ENCODE results near the gene MAPKAPK5.

Gene MAPKAPK5

DNA sequence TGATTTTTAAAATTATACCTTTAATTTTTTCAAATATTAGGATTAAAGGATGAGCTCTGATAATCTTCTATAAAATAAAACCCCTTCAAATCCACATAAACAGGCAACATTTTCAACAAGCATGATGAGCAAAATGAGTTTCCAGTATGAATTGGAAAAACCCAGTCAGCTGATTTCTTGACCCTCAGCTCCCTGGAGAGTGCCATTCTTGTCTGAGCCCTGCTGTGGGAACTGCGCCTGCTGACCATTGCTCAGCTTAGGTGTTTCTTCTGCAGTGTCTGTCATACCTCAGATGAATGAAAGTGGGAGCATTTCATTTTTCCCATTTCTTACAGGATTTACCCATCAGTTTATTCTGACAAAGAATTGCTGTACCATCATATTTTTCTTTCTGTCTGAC is 27.6 kb downstream of the MAPKAPK5 start:
- no peaks in the 10 kb centered on the region for H3K9me3 ChIP-seq (ENCODE audit: control insufficient read depth, low read length)
- 100% methylated on average over 1 of the region's 1 CpG for WGBS
- no peak overlapping the region for H2AFZ ChIP-seq (ENCODE audit: low read depth, low read length)
- H3K4me3 ChIP-seq (ENCODE audit: insufficient read depth in 1 of 2, low read depth in 1 of 2, low read length in 2 of 2): no peak overlapping the region
- H2BK15ac ChIP-seq (ENCODE audit: low read depth, poor library complexity, severe bottlenecking): no peak overlapping the region
- no peak overlapping the region for H3K14ac ChIP-seq (ENCODE audit: low read length in 2 of 2)
- no peak overlapping the region for H3K4me2 ChIP-seq (ENCODE audit: low read length, poor library complexity, severe bottlenecking)
- no peak overlapping the region for H2AK5ac ChIP-seq (ENCODE audit: low read length, severe bottlenecking)
- no peaks in the 10 kb centered on the region for H3K4me1 ChIP-seq (ENCODE audit: control insufficient read depth, insufficient read depth, low read depth, low read length)
- no peaks in the 10 kb centered on the region for H3K27me3 ChIP-seq (ENCODE audit: control insufficient read depth in 1 of 2, insufficient read depth in 1 of 2, low read length in 2 of 2)
- no peak overlapping the region for H3K9ac ChIP-seq (ENCODE audit: low read length)
- H4K91ac ChIP-seq (ENCODE audit: low read length): no peak overlapping the region
- H4K8ac ChIP-seq (ENCODE audit: low read length): no peak overlapping the region
- no peak overlapping the region for H3K27ac ChIP-seq (ENCODE audit: low read length, poor library complexity, severe bottlenecking)
- peaks cover 29 to 87% of the 10 kb centered on the region in 2 experiments for H3K36me3 ChIP-seq (ENCODE audit: control insufficient read depth in 1 of 2, insufficient read depth in 2 of 2, low read depth in 1 of 2, low read length in 2 of 2)
- H3K18ac ChIP-seq (ENCODE audit: low read depth in 1 of 2, low read length in 2 of 2): no peak overlapping the region
- H2BK12ac ChIP-seq (ENCODE audit: low read length in 2 of 2): no peak overlapping the region
- peaks cover 11% of the 10 kb centered on the region for H3K79me1 ChIP-seq (replicated peaks; ENCODE audit: low read length, poor library complexity, severe bottlenecking)
- no peak overlapping the region for H2BK120ac ChIP-seq (ENCODE audit: low read depth, low read length)
- no peak overlapping the region for H3K4ac ChIP-seq (ENCODE audit: low read depth in 1 of 2, low read length in 2 of 2)
- H2BK5ac ChIP-seq (ENCODE audit: low read depth, low read length, poor library complexity, severe bottlenecking): no peak overlapping the region
- no peak for DNase-seq
- H3K23ac ChIP-seq (ENCODE audit: low read length in 2 of 2): no peak overlapping the region

DNA sequence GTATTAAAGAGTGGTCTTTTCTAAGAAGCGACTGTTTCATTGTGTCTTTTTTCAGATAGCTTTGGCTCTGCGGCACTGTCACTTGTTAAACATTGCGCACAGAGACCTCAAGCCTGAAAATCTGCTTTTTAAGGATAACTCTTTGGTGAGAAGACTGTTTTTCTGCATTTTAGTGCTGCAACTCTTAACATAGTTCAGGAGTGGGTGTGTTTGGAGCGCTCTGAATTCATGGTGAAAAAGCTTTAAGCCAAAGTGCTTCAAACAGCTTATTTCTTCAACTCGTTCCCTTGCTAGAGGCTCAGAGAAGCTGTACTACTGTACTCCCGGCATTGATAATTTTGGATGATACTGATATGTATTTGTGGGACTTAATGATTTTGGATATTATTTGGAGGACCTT is 28.2 kb downstream of the MAPKAPK5 start:
- Histone ChIP-seq H3K4ac (ENCODE audit: low read depth in 1 of 2, low read length in 2 of 2) (no peak overlapping the region), H2BK15ac (ENCODE audit: low read depth, poor library complexity, severe bottlenecking) (no peak overlapping the region), H4K8ac (ENCODE audit: low read length) (no peak overlapping the region), H2BK5ac (ENCODE audit: low read depth, low read length, poor library complexity, severe bottlenecking) (no peak overlapping the region), H3K4me1 (ENCODE audit: control insufficient read depth, insufficient read depth, low read depth, low read length) (no peaks in the 10 kb centered on the region), H2AK5ac (ENCODE audit: low read length, severe bottlenecking) (no peak overlapping the region), H3K9ac (ENCODE audit: low read length) (no peak overlapping the region), H2BK12ac (ENCODE audit: low read length in 2 of 2) (no peak overlapping the region), H3K36me3 (ENCODE audit: control insufficient read depth in 1 of 2, insufficient read depth in 2 of 2, low read depth in 1 of 2, low read length in 2 of 2) (peaks cover 29 to 87% of the 10 kb centered on the region in 2 experiments), H3K4me2 (ENCODE audit: low read length, poor library complexity, severe bottlenecking) (no peak overlapping the region), H3K9me3 (ENCODE audit: control insufficient read depth, low read length) (no peaks in the 10 kb centered on the region), H3K14ac (ENCODE audit: low read length in 2 of 2) (no peak overlapping the region), H2AFZ (ENCODE audit: low read depth, low read length) (no peak overlapping the region), H2BK120ac (ENCODE audit: low read depth, low read length) (no peak overlapping the region), H3K23ac (ENCODE audit: low read length in 2 of 2) (no peak overlapping the region), H3K27me3 (ENCODE audit: control insufficient read depth in 1 of 2, insufficient read depth in 1 of 2, low read length in 2 of 2) (no peaks in the 10 kb centered on the region), H3K18ac (ENCODE audit: low read depth in 1 of 2, low read length in 2 of 2) (no peak overlapping the region), H3K27ac (ENCODE audit: low read length, poor library complexity, severe bottlenecking) (no peak overlapping the region), H4K91ac (ENCODE audit: low read length) (no peak overlapping the region), H3K79me1 (replicated peaks; ENCODE audit: low read length, poor library complexity, severe bottlenecking) (peaks cover 11% of the 10 kb centered on the region), H3K4me3 (ENCODE audit: insufficient read depth in 1 of 2, low read depth in 1 of 2, low read length in 2 of 2) (no peak overlapping the region)
- DNase-seq: no peak
- 97% methylated on average over 6 of the region's 6 CpGs for WGBS

DNA sequence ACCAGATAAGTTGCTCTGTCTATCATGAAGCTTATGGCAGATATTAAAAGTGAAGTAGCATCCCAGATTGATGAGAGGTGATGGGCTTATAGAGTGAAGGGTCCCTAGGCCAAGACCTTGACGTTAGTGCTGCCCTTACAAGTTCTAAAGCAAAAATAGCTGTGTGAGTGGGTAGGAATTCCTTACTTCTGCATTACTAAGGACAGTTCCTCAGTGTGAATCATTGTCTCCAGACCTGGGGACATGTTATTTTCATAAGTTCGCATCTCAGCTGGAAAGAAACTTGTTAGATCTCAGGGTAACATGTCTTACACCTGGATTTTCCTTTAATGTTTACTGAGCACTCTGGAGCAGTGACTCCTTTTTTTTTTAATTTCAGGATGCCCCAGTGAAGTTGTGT is 28.7 kb downstream of the MAPKAPK5 start:
- Histone ChIP-seq H3K18ac (ENCODE audit: low read depth in 1 of 2, low read length in 2 of 2) (no peak overlapping the region), H2AK5ac (ENCODE audit: low read length, severe bottlenecking) (no peak overlapping the region), H3K27me3 (ENCODE audit: control insufficient read depth in 1 of 2, insufficient read depth in 1 of 2, low read length in 2 of 2) (no peaks in the 10 kb centered on the region), H3K4me3 (ENCODE audit: insufficient read depth in 1 of 2, low read depth in 1 of 2, low read length in 2 of 2) (no peak overlapping the region), H3K23ac (ENCODE audit: low read length in 2 of 2) (no peak overlapping the region), H3K14ac (ENCODE audit: low read length in 2 of 2) (no peak overlapping the region), H4K8ac (ENCODE audit: low read length) (no peak overlapping the region), H2BK12ac (ENCODE audit: low read length in 2 of 2) (no peak overlapping the region), H3K9me3 (ENCODE audit: control insufficient read depth, low read length) (no peaks in the 10 kb centered on the region), H3K4ac (ENCODE audit: low read depth in 1 of 2, low read length in 2 of 2) (no peak overlapping the region), H3K27ac (ENCODE audit: low read length, poor library complexity, severe bottlenecking) (no peak overlapping the region), H3K9ac (ENCODE audit: low read length) (no peak overlapping the region), H3K4me1 (ENCODE audit: control insufficient read depth, insufficient read depth, low read depth, low read length) (no peaks in the 10 kb centered on the region), H2BK15ac (ENCODE audit: low read depth, poor library complexity, severe bottlenecking) (no peak overlapping the region), H2BK5ac (ENCODE audit: low read depth, low read length, poor library complexity, severe bottlenecking) (no peak overlapping the region), H3K4me2 (ENCODE audit: low read length, poor library complexity, severe bottlenecking) (no peak overlapping the region), H2BK120ac (ENCODE audit: low read depth, low read length) (no peak overlapping the region), H3K36me3 (ENCODE audit: control insufficient read depth in 1 of 2, insufficient read depth in 2 of 2, low read depth in 1 of 2, low read length in 2 of 2) (peaks cover 31 to 90% of the 10 kb centered on the region in 2 experiments), H3K79me1 (replicated peaks; ENCODE audit: low read length, poor library complexity, severe bottlenecking) (peaks cover 15% of the 10 kb centered on the region), H2AFZ (ENCODE audit: low read depth, low read length) (no peak overlapping the region), H4K91ac (ENCODE audit: low read length) (no peak overlapping the region)
- WGBS: 100% methylated on average over 2 of the region's 2 CpGs
- DNase-seq: no peak

DNA sequence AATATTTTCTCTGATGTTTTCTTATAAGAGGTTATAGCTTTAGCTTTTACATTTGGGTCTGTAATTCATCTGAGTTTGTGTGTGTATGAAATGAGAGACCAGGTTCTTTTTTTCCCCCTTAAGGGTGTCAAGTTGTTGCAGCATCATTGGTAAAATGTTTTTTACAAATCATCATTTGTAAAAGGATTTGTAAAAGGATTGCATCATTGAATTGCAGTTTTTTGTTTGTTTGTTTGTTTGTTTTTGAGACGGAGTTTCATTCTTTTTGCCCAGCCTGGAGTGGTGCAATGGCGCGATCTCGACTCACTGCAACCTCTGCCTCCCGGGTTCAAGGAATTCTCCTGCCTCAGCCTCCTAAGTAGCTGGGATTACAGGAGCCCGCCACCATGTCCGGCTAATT is 31.1 kb downstream of the MAPKAPK5 start:
- H2BK12ac ChIP-seq (ENCODE audit: low read length in 2 of 2): no peak overlapping the region
- no peak overlapping the region for H2AK5ac ChIP-seq (ENCODE audit: low read length, severe bottlenecking)
- no peak overlapping the region for H3K27ac ChIP-seq (ENCODE audit: low read length, poor library complexity, severe bottlenecking)
- no peak overlapping the region for H4K91ac ChIP-seq (ENCODE audit: low read length)
- no peak for DNase-seq
- H3K4me2 ChIP-seq (ENCODE audit: low read length, poor library complexity, severe bottlenecking): no peak overlapping the region
- H3K23ac ChIP-seq (ENCODE audit: low read length in 2 of 2): no peak overlapping the region
- no peaks in the 10 kb centered on the region for H3K27me3 ChIP-seq (ENCODE audit: control insufficient read depth in 1 of 2, insufficient read depth in 1 of 2, low read length in 2 of 2)
- H3K4me1 ChIP-seq (ENCODE audit: control insufficient read depth, insufficient read depth, low read depth, low read length): no peaks in the 10 kb centered on the region
- H2AFZ ChIP-seq (ENCODE audit: low read depth, low read length): no peak overlapping the region
- H3K79me1 ChIP-seq (replicated peaks; ENCODE audit: low read length, poor library complexity, severe bottlenecking): peaks cover 11% of the 10 kb centered on the region
- no peak overlapping the region for H4K8ac ChIP-seq (ENCODE audit: low read length)
- H3K36me3 ChIP-seq (ENCODE audit: control insufficient read depth in 1 of 2, insufficient read depth in 2 of 2, low read depth in 1 of 2, low read length in 2 of 2): peaks cover 24 to 83% of the 10 kb centered on the region in 2 experiments
- no peak overlapping the region for H3K4ac ChIP-seq (ENCODE audit: low read depth in 1 of 2, low read length in 2 of 2)
- no peak overlapping the region for H3K18ac ChIP-seq (ENCODE audit: low read depth in 1 of 2, low read length in 2 of 2)
- H3K14ac ChIP-seq (ENCODE audit: low read length in 2 of 2): no peak overlapping the region
- no peak overlapping the region for H3K4me3 ChIP-seq (ENCODE audit: insufficient read depth in 1 of 2, low read depth in 1 of 2, low read length in 2 of 2)
- H2BK15ac ChIP-seq (ENCODE audit: low read depth, poor library complexity, severe bottlenecking): no peak overlapping the region
- 95% methylated on average over 7 of the region's 7 CpGs for WGBS
- no peak overlapping the region for H2BK120ac ChIP-seq (ENCODE audit: low read depth, low read length)
- no peak overlapping the region for H2BK5ac ChIP-seq (ENCODE audit: low read depth, low read length, poor library complexity, severe bottlenecking)
- H3K9me3 ChIP-seq (ENCODE audit: control insufficient read depth, low read length): no peaks in the 10 kb centered on the region
- no peak overlapping the region for H3K9ac ChIP-seq (ENCODE audit: low read length)

All from mesenchymal stem cell (in vitro differentiated cells and primary cell).